Kidney (tissue), 14 donors: ENCODE results near the gene C19orf44. TPM values are rescaled to one million over a fixed set of nuclear protein-coding genes. Genes with fewer than 3 reads are reported as not detected.

ENCODE experiments used
- DNase-seq, 5 donors: peaks; one replicate each; pipeline ENCODE4 v3.0.0-alpha.2; 2013 to 2020
- FAIRE-seq: peaks from 2 replicates; lab custom pipeline; 2012; peaks lifted over from hg19 to GRCh38; lab: Jason Lieb, UNC
- H3K27ac ChIP-seq, 2 donors: one replicate each; pipeline ENCODE4 v1.7.0; 2013; ENCODE audit warnings: low read depth in 2 of 2, low read length in 2 of 2, inconsistent platforms in 1 of 2
- H3K27me3 ChIP-seq: one replicate; pipeline ENCODE4 v1.7.1; 2013; ENCODE audit warnings: low read length, inconsistent platforms; ENCODE audit not compliant: control insufficient read depth, insufficient read depth
- H3K36me3 ChIP-seq, 3 donors: one replicate each; pipeline versions ENCODE4 v1.7.0 to v1.7.1; 2013; ENCODE audit warnings: low read length in 3 of 3, control low read depth in 1 of 3, inconsistent platforms in 1 of 3; ENCODE audit not compliant: insufficient read depth in 3 of 3, control insufficient read depth in 2 of 3
- H3K4me1 ChIP-seq, 3 donors: one replicate each; pipeline versions ENCODE4 v1.7.0 to v1.7.1; 2013; ENCODE audit warnings: low read length in 3 of 3, inconsistent platforms in 1 of 3, low read depth in 1 of 3; ENCODE audit not compliant: control insufficient read depth in 2 of 3, insufficient read depth in 2 of 3
- H3K4me3 ChIP-seq, 3 donors: one replicate each; pipeline versions ENCODE4 v1.7.0 to v1.8.1; 2013; ENCODE audit warnings: low read length in 3 of 3, control low read depth in 1 of 3, inconsistent platforms in 1 of 3
- H3K9ac ChIP-seq, 3 donors: one replicate each; pipeline versions ENCODE4 v1.7.0 to v1.7.1; 2013; ENCODE audit warnings: low read length in 3 of 3, control low read depth in 1 of 3, inconsistent platforms in 1 of 3
- H3K9me3 ChIP-seq, 3 donors: one replicate each; pipeline versions ENCODE4 v1.7.0 to v1.7.1; 2013; ENCODE audit warnings: low read length in 3 of 3, control low read depth in 1 of 3, inconsistent platforms in 1 of 3; ENCODE audit not compliant: control insufficient read depth in 2 of 3, insufficient read depth in 1 of 3
- intact Hi-C: fragments of 100-400 bp; cut with DNase I; formaldehyde crosslinking; loops from one replicate; pipeline ENCODE4 v1.11.1; 2022
- polyA plus RNA-seq: library from polyadenylated mRNA; stranded (reverse); fragments of 350-450 nt; fragmentation: Illumina TruSeq; extraction: RNeasy Lipid Tissue Mini Kit (QIAGEN cat#74804); gene quantifications from one replicate; pipeline ENCODE4 v1.2.3, GENCODE V29; 2014; ENCODE audit warnings: low read depth, low replicate concordance; ENCODE audit not compliant: insufficient read depth
- total RNA-seq: library from RNA; stranded (reverse); fragmentation: NEBNext Ultra II Directional; extraction: Animal tissue kit (Norgen Biotek cat#: 25700); gene quantifications from one replicate; pipeline ENCODE4 v1.2.1, GENCODE V29; 2021
- TF ChIP-seq, protein P1 (sequence below): IDR thresholded peaks from 3 replicates; pipeline ENCODE4 v1.5.1; 2012; ENCODE audit warnings: mild to moderate bottlenecking, moderate library complexity, borderline replicate concordance; ENCODE audit not compliant: insufficient read depth; ENCODE audit errors: extremely low read depth
- donor health status: control.
- donor health status: control.
- donor health status: control.
- donor health status: control.
- donor health status: control.
- donor health status: DM: yes; HTN: yes; CAD: no.
- donor health status: Normal renal cell carcinoma (clear cell type).

C19orf44 gene
- total and polyA plus RNA-seq, 2 donors from 2014 or later = 6.2 to 8.6 TPM

DNA sequence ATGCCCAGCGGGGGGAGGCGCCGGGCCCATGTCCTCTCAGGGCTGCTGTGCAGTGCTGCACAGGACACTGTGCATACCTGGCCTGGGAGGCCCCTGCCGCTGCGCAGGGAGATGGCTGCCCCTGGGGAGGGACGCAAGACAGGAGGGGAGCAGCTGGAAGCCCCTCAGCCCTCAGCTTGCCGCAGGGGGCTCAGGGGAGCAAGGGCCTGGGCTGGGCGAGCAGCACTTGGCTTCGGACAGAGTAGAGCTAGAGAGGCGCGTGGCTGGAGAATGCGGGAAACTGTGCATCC is 35.1 kb downstream of the C19orf44 start:
- Histone ChIP-seq H3K9ac (no peak overlapping the region), H3K9me3 (no peaks in the 10 kb centered on the region), H3K27ac (no peak overlapping the region), H3K27me3 (no peaks in the 10 kb centered on the region), H3K4me1 (peaks cover 0 to 10% (median 8%) of the 10 kb centered on the region in 3 donors), H3K36me3 (peaks cover 0 to 69% (median 31%) of the 10 kb centered on the region in 3 donors), H3K4me3 (no peak overlapping the region)
- no peak for DNase-seq
- TF ChIP-seq, protein P1, sequence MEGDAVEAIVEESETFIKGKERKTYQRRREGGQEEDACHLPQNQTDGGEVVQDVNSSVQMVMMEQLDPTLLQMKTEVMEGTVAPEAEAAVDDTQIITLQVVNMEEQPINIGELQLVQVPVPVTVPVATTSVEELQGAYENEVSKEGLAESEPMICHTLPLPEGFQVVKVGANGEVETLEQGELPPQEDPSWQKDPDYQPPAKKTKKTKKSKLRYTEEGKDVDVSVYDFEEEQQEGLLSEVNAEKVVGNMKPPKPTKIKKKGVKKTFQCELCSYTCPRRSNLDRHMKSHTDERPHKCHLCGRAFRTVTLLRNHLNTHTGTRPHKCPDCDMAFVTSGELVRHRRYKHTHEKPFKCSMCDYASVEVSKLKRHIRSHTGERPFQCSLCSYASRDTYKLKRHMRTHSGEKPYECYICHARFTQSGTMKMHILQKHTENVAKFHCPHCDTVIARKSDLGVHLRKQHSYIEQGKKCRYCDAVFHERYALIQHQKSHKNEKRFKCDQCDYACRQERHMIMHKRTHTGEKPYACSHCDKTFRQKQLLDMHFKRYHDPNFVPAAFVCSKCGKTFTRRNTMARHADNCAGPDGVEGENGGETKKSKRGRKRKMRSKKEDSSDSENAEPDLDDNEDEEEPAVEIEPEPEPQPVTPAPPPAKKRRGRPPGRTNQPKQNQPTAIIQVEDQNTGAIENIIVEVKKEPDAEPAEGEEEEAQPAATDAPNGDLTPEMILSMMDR = no peak
- intact Hi-C loops = no loop called here
- FAIRE-seq = no peak

DNA sequence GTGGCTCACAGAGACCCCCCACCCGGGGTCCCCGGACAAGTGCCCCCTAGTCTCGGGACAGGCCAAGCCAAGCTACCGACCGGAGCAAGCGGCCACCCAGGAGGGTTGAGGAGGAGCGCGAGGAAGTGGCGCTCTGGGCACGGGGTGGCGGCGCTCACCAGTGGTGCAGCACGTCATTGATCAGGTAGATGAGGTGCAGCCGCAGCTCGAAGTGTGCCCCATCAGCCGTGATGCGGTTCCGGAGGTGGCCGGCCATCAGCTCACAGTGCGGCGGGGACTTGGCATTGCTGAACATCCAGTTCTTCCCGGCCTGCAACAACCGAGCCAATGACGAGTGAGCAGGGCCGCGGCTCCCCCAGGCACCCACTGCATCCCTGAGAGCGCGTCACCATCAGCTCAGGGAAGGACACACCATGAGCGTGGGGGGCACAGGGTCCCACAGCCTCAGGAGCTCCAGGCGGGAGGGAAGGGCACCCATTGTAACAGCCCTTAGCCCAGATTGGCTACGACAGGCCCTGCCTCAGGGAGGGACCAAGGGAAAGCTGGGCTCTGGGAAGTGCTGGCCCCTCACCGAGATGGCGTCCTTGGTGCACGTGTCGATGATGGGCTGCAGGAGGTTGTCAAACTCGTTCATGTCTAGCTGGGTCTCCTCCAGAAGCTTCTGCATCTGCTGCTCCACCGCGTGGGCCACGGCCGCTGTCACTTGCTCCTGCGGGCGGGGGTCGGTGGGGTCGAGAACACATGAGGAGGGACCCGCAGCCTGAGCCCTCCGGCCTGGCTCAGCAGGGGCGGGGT is 36.4 kb downstream of the C19orf44 start:
- intact Hi-C loops = no loop called here
- DNase-seq (no peak), FAIRE-seq (no peak)
- TF ChIP-seq, protein P1 = no peak
- Histone ChIP-seq H3K27me3 (no peaks in the 10 kb centered on the region), H3K9me3 (no peaks in the 10 kb centered on the region), H3K9ac (no peak overlapping the region), H3K27ac (no peak overlapping the region), H3K4me3 (no peak overlapping the region), H3K4me1 (no peaks in the 10 kb centered on the region), H3K36me3 (peaks cover 0 to 63% (median 26%) of the 10 kb centered on the region in 3 donors)

DNA sequence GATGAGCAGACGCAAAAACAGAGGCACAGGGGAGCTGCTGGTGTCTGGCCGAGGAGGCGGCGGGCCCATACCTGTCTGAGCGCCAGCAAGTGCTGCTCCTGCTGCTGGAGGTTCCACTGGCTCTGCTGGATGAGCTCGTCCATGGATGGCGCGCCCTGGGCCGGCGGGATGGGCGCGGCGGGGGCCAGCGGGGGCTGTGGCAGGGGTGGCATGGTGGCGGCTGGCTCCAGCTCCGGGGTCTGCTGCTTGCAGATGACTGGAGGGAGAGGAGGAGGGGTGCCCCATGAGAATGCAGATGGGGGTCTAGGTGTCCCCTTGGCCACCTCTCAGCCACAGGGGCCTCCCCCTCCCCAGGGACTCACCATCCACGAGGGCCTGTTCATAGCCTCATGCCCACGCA is 39.2 kb downstream of the C19orf44 start:
- TF ChIP-seq, protein P1 = no peak
- H3K9ac ChIP-seq = no peak overlapping the region
- DNase-seq (no peak), FAIRE-seq (no peak)
- H3K36me3 ChIP-seq = peaks cover 0 to 46% (median 18%) of the 10 kb centered on the region in 3 donors
- H3K27me3 ChIP-seq = no peaks in the 10 kb centered on the region
- intact Hi-C loops = no loop called here
- H3K27ac ChIP-seq = no peak overlapping the region
- no peaks in the 10 kb centered on the region for H3K4me1 ChIP-seq
- H3K4me3 ChIP-seq = no peak overlapping the region
- H3K9me3 ChIP-seq = no peaks in the 10 kb centered on the region
